CD4-positive, alpha-beta T cell treated with Interleukin-15 for 4 hours (primary cell): Measurements from ENCODE around the gene PLPPR5.

ENCODE experiments used
- DNase-seq: peaks from one replicate; pipeline ENCODE4 v3.0.0-alpha.2; 2020; ENCODE audit warnings: low spot score

The PLPPR5 gene

DNA sequence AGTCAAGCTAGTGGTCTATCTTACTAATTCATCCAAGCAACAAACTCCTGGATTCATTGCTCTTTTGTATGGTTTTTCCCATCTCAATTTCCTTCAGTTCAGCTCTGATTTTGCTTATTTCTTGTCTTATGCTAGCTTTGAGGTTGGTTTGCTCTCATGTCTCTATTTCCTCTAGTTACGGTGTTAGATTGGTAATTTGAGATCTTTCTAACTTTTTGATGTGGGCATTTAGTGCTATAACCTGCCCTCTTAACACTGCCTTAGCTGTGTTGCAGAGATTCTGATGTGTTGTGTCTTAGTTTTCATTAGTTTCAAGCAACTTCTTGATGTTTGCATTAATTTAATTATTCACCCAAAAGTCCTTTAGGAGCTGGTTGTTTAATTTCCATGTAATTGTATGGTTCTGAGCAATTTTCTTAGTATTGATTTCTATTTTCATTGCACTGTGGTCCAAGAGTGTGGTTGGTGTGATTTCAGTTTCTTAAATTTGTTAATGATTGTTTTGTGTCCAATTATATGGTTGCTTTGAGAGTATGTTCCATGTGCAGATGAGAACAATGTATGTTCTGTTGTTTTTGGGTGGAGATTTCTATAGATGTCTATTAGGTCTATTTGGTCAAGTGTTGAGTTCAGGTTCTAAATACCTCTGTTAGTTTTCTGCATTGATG is 154.6 kb downstream of the PLPPR5 start:
- no peak for DNase-seq

GRCh38 chr1:98842241-98842640 is 162.4 kb downstream of the PLPPR5 start:
- no peak for DNase-seq
